Measurements from ENCODE around the gene ZNF638. TPM values are rescaled to one million over a fixed set of nuclear protein-coding genes. Genes with fewer than 3 reads are reported as not detected.

ZNF638 gene
- total and polyA plus RNA-seq, 8 donors, result 92.1 to 280 (median 221) TPM

DNA sequence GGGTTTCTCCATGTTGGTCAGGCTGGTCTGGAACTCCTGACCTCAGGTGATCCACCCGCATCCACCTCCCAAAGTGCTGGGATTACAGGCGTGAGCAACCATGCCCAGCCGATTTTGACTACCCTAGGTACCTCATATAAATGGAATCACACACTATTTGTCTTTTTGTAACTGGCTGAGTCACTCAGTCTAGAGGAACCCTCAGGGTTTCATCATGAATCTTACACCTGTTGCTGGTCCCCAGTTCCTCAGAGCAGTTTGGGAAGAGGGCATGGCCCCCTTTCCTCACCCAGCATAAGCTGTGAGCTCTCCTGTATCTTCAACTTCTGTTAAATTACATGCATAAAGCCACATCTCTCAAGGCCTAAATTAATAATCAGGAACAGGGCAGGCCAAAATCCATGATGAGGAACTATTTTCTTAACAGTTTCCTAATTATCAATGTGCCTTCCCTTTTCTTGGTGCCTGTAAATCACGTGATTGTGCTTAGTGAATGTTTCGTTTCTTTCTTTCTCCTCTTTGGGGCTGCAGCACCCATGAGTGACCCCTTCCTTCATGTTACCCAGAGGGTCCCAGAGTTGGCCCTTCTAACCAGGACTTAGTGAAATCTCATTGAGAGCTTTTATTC lies 142.6 kb downstream of the ZNF638 start:
- ATAC-seq (peak; percentile 25), DNase-seq (no peak)
- H3K36me3 ChIP-seq, result no peaks in the 10 kb centered on the region
- H3K9me3 ChIP-seq, result no peaks in the 10 kb centered on the region
- peak overlapping the region; percentile 48 to 93 for H3K27ac ChIP-seq
- intact Hi-C loops (cut with DNase I), result no loop called here
- no peak overlapping the region for H3K4me3 ChIP-seq
- no peaks in the 10 kb centered on the region for H3K27me3 ChIP-seq
- peaks cover 6 to 63% of the 10 kb centered on the region in 2 donors for H3K4me1 ChIP-seq
- TF ChIP-seq, protein P1, sequence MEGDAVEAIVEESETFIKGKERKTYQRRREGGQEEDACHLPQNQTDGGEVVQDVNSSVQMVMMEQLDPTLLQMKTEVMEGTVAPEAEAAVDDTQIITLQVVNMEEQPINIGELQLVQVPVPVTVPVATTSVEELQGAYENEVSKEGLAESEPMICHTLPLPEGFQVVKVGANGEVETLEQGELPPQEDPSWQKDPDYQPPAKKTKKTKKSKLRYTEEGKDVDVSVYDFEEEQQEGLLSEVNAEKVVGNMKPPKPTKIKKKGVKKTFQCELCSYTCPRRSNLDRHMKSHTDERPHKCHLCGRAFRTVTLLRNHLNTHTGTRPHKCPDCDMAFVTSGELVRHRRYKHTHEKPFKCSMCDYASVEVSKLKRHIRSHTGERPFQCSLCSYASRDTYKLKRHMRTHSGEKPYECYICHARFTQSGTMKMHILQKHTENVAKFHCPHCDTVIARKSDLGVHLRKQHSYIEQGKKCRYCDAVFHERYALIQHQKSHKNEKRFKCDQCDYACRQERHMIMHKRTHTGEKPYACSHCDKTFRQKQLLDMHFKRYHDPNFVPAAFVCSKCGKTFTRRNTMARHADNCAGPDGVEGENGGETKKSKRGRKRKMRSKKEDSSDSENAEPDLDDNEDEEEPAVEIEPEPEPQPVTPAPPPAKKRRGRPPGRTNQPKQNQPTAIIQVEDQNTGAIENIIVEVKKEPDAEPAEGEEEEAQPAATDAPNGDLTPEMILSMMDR (IDR thresholded peaks at IDR 0.05), result no peak

DNA sequence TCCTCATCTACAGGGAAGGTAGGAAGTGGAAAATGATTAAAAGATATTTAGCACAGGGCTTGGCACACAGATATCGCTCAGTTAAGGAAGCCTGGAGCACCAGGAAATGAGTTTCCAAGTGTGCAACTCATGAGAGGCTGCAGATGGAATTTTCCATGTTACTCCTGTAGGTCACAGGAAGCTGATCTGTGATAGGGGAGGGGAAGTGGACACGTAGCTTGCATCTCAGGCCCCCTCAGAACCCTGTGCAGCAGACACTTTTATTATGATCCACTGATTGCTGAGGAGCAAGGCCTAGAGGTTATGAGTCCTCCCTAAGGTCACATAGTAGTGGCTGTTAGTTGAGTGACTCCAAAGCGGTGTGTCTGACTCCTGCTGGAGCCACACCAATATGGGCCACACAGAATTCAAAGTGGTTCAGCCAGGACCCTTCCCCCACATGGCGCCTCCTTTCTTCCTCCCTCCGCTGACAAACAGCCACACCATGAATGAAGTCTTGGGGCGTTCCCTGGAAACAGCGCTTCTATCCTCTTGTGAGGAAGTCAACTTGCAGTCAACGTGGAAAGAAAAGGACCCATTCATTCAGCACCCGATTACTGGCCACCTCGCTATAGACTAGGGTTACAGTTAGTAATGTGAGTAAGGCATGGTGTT lies 143.3 kb downstream of the ZNF638 start:
- H3K27ac ChIP-seq, result peak overlapping the region; percentile 48 to 93
- H3K36me3 ChIP-seq, result no peaks in the 10 kb centered on the region
- H3K9me3 ChIP-seq, result no peaks in the 10 kb centered on the region
- intact Hi-C loops (cut with DNase I), result no loop called here
- DNase-seq, result no peak
- H3K27me3 ChIP-seq, result no peaks in the 10 kb centered on the region
- H3K4me3 ChIP-seq, result no peak overlapping the region
- TF ChIP-seq, protein P1 (IDR thresholded peaks at IDR 0.05), result no peak
- ATAC-seq, result peak; percentile 26
- H3K4me1 ChIP-seq, result peaks cover 6 to 60% of the 10 kb centered on the region in 2 donors

DNA sequence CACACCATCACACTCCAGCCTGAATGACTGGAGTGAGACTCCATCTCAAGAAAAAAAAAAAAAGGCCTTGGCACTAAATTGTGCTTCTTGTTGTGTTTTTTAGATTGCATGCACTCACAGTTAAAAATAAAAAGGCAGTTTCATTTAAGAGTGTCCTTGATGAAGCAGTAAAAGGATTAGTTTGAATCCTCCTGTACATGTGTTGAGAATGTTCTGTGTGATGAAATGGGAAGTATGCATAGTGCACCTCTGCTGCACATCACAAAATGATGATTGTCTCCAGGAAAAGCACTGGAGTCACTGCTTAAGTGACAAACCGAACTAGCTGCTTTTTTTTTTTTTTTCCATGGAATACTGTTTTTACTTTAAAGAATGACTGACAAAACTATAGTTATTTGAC lies 144.9 kb downstream of the ZNF638 start:
- Histone ChIP-seq H3K27ac (peak overlapping the region in 1 of 2 donors; percentile 93), H3K27me3 (no peaks in the 10 kb centered on the region), H3K36me3 (peaks cover 0 to 4% of the 10 kb centered on the region in 2 donors), H3K9me3 (no peaks in the 10 kb centered on the region), H3K4me3 (no peak overlapping the region), H3K4me1 (peaks cover 6 to 62% of the 10 kb centered on the region in 2 donors)
- intact Hi-C loops (cut with DNase I), result no loop called here
- no peak for DNase-seq
- TF ChIP-seq, protein P1 (IDR thresholded peaks at IDR 0.05), result no peak
- no peak for ATAC-seq

DNA sequence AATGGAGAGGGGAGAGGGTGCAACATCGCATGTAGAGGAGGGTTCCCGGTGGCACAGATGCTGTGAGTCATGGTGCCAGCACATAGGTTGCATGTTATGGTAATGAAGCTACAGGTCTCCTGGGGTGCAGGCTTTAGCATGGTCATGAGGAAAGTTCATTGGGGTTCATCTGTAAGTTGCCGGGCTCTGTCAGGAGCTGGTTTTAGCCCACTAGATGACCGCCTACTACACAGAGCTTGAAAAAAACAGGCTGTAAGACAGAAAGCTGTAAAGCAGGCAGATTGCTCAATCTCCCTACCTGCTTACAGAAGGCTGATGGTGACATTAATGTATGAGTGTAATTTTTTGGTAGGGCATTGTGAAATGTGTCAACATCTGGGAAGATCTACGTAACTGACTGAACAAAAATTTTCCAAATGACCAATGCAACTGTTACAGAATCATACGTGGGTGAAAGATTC lies 145.7 kb downstream of the ZNF638 start:
- Histone ChIP-seq H3K9me3 (no peaks in the 10 kb centered on the region), H3K27me3 (no peaks in the 10 kb centered on the region), H3K27ac (peak overlapping the region in 1 of 2 donors; percentile 93), H3K36me3 (peaks cover 0 to 12% of the 10 kb centered on the region in 2 donors), H3K4me1 (peaks cover 6 to 62% of the 10 kb centered on the region in 2 donors), H3K4me3 (no peak overlapping the region)
- intact Hi-C loops (cut with DNase I), result no loop called here
- peak; percentile 32 for ATAC-seq
- DNase-seq, result no peak
- TF ChIP-seq, protein P1 (IDR thresholded peaks at IDR 0.05), result no peak

DNA sequence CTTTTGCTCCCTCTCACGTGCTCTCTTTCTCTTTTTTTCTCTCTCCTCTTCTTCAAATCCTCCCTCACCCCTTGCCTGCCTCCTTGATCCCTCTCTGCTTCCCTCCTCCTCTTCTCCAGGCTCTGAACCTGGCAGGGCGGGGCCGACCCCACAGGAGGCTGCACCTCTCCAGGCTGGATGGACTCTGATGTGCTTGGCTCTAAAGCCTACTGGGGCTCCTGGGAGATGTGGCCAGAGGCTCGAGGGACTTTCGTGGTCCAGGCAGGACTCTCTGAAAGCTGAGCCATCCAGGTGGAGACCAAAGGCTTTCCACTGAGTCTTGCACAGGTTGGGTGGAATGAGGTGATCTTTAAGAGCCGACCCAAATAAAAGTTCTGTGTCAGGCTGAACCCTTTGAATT lies 147.2 kb downstream of the ZNF638 start:
- no peaks in the 10 kb centered on the region for H3K9me3 ChIP-seq

More for the DNA sequence above, 147.2 kb downstream of the ZNF638 start:
- H3K36me3 ChIP-seq, result peaks cover 0 to 27% of the 10 kb centered on the region in 2 donors
- no peak for DNase-seq
- TF ChIP-seq, protein P1 (IDR thresholded peaks at IDR 0.05), result no peak
- H3K27me3 ChIP-seq, result no peaks in the 10 kb centered on the region
- H3K4me1 ChIP-seq, result peaks cover 6 to 52% of the 10 kb centered on the region in 2 donors
- H3K4me3 ChIP-seq, result no peak overlapping the region
- no peak for ATAC-seq
- peak overlapping the region in 1 of 2 donors; percentile 93 for H3K27ac ChIP-seq
- intact Hi-C loops (cut with DNase I), result no loop called here

Measured in left lung (tissue), 10 donors.